ENCODE measurements around the gene DEPDC1B.

DNA sequence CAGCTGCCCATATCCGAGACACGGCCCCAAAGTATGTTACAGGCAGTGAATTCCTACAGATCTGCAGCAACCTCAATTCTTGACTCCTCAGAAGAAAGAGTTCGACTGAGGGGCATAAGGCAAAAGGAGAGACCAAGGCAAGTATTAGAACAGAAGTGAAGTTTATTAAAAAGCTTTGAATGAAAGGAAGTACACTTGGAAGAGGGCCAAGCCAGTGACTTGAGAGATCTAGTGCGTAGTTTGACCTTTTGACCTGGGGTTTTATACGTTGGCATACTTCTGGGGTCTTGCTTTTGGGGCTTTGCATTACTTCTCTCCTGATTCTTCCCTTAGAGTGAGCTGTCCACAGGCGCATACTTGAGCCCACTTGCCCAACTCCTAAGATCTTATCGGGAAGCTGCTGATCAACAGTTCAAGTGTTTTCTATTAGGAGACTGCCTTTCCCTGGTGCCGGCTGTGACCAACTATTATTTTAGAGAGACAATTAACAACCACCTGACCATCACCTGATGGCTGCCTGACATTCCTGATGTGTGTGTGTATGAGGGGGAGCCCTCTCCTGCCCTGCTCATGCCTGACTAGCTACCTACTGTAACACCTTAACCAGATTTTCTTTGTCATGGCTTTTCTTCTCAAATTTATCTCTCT lies 1.5 kb upstream of the DEPDC1B start:
- no peak for TF ChIP-seq POLR2A (IDR thresholded peaks at IDR 0.05; ENCODE audit: low read length)
- TF ChIP-seq GATA1 (IDR thresholded peaks at IDR 0.05; ENCODE audit: low read depth, low read length): no peak

Measured in erythroblast (primary cell).